Endothelial cell of umbilical vein (primary cell): ENCODE measurements around the gene SIAH3. TPM values are rescaled to one million over a fixed set of nuclear protein-coding genes. Genes with fewer than 3 reads are reported as not detected.

Experiments used
- BruUV-seq: library from RNA; stranded (reverse); fragments of 400-500 nt; replicated peaks from 2 replicates; lab custom pipeline; 2021; lab: Mats Ljungman, UMichigan
- CTCF ChIA-PET: fragments of 300-600, 350-600 bp; sonication (Branson Sonifier 250); formaldehyde crosslinking; loops from one replicate; lab custom pipeline; 2021; ENCODE audit warnings: antibody characterized with exemption, inconsistent platforms; lab: Charles Lee
- POLR2A ChIA-PET: fragments of 300-600, 350-600 bp; sonication (Branson Sonifier 250); formaldehyde crosslinking; loops from one replicate; lab custom pipeline; 2021; ENCODE audit warnings: antibody characterized with exemption, inconsistent platforms; lab: Charles Lee
- DNase-seq: peaks from one replicate; pipeline ENCODE4 v3.0.0-alpha.2; 2011; ENCODE audit warnings: low read depth, low spot score
- FAIRE-seq: peaks from 2 replicates; lab custom pipeline; 2011; peaks lifted over from hg19 to GRCh38; lab: Jason Lieb, UNC
- H2AFZ ChIP-seq: 2 replicates; pipeline ENCODE4 v1.6.0; 2012; ENCODE audit warnings: low read depth, low read length, control low read depth, inconsistent platforms
- H3K27ac ChIP-seq: 2 replicates; pipeline ENCODE4 v1.5.1; 2011; ENCODE audit warnings: low read depth, mild to moderate bottlenecking, control low read depth, low read length, moderate library complexity; ENCODE audit not compliant: insufficient read depth
- H3K27me3 ChIP-seq, 2 experiments: 2 replicates each; pipeline versions ENCODE4 v1.6.0 to v1.6.1; 2011; ENCODE audit warnings: low read length in 2 of 2, mixed read lengths in 1 of 2; ENCODE audit not compliant: control insufficient read depth in 2 of 2, insufficient read depth in 2 of 2
- H3K36me3 ChIP-seq, 2 experiments: 2 replicates in 1 of 2; 3 replicates in 1 of 2; pipeline ENCODE4 v1.5.1; 2011; ENCODE audit warnings: low read length in 2 of 2, mild to moderate bottlenecking in 1 of 2, moderate library complexity in 1 of 2; ENCODE audit not compliant: control insufficient read depth in 2 of 2, insufficient read depth in 2 of 2; ENCODE audit errors: extremely low read depth in 1 of 2
- H3K4me1 ChIP-seq: 3 replicates; pipeline ENCODE4 v1.5.1; 2011; ENCODE audit warnings: mild to moderate bottlenecking, low read length; ENCODE audit not compliant: control insufficient read depth, insufficient read depth; ENCODE audit errors: extremely low read depth
- H3K4me2 ChIP-seq: 2 replicates; pipeline ENCODE4 v1.6.1; 2011; ENCODE audit warnings: low read length, control low read depth, mixed read lengths; ENCODE audit not compliant: insufficient read depth
- H3K4me3 ChIP-seq, 3 experiments: fragments of 200-600 bp in 1 of 3; sonication (generic), shearing (Covaris generic) in 1 of 3; replicated peaks in 1 of 3; 2 replicates each; pipeline ENCODE4 v1.5.1; 2011 to 2016; ENCODE audit warnings: control low read depth in 3 of 3, low read length in 3 of 3, mild to moderate bottlenecking in 2 of 3, inconsistent platforms in 1 of 3, low read depth in 1 of 3, moderate library complexity in 1 of 3; ENCODE audit not compliant: insufficient read depth in 1 of 3
- H3K79me2 ChIP-seq: 2 replicates; pipeline ENCODE4 v1.6.0; 2012; ENCODE audit warnings: low read length, inconsistent platforms; ENCODE audit not compliant: control insufficient read depth, insufficient read depth
- H3K9ac ChIP-seq: replicated peaks from 2 replicates; pipeline ENCODE3; 2011; ENCODE audit warnings: low read length, control low read depth; ENCODE audit not compliant: insufficient read depth; ENCODE audit errors: extremely low read depth
- H3K9me1 ChIP-seq: replicated peaks from 3 replicates; pipeline ENCODE4 v1.6.0; 2011; ENCODE audit warnings: mild to moderate bottlenecking, low read length; ENCODE audit not compliant: control insufficient read depth, insufficient read depth; ENCODE audit errors: extremely low read depth
- H3K9me3 ChIP-seq: replicated peaks from 2 replicates; pipeline ENCODE4 v1.5.1; 2012; ENCODE audit warnings: low read length, inconsistent platforms; ENCODE audit not compliant: control insufficient read depth, insufficient read depth
- H4K20me1 ChIP-seq: replicated peaks from 2 replicates; pipeline ENCODE3; 2011; ENCODE audit warnings: mild to moderate bottlenecking, low read length; ENCODE audit not compliant: control insufficient read depth, insufficient read depth; ENCODE audit errors: extremely low read depth
- CTCF ChIP-seq, 2 donors: IDR thresholded peaks; 1 replicate in 1 of 2; 2 replicates in 1 of 2; pipeline ENCODE4 v1.5.1; 2011; ENCODE audit warnings: low read length in 2 of 2, mild to moderate bottlenecking in 2 of 2, moderate library complexity in 2 of 2, control low read depth in 1 of 2, inconsistent platforms in 1 of 2, low read depth in 1 of 2; ENCODE audit not compliant: insufficient read depth in 1 of 2; ENCODE audit errors: extremely low read depth in 1 of 2
- EZH2 ChIP-seq: IDR thresholded peaks from 2 replicates; pipeline ENCODE4 v1.6.1; 2012; ENCODE audit warnings: borderline replicate concordance, low read depth, mild to moderate bottlenecking, moderate library complexity, low read length, inconsistent platforms; ENCODE audit not compliant: severe bottlenecking
- FOS ChIP-seq: IDR thresholded peaks from 2 replicates; pipeline ENCODE4 v1.6.1; 2011; ENCODE audit warnings: mild to moderate bottlenecking, low read length, moderate library complexity, borderline replicate concordance; ENCODE audit not compliant: insufficient read depth
- GATA2 ChIP-seq: IDR thresholded peaks from 2 replicates; pipeline ENCODE4 v1.7.0; 2011; ENCODE audit warnings: low read depth, mild to moderate bottlenecking, moderate library complexity, mixed read lengths, low read length; ENCODE audit not compliant: insufficient read length, insufficient read depth
- JUN ChIP-seq: IDR thresholded peaks from 2 replicates; pipeline ENCODE4 v1.6.1; 2011; ENCODE audit warnings: borderline replicate concordance, low read depth; ENCODE audit not compliant: insufficient read length, insufficient read depth
- MAX ChIP-seq: IDR thresholded peaks from 2 replicates; pipeline ENCODE4 v1.6.1; 2011; ENCODE audit not compliant: insufficient read depth, insufficient read length
- MYC ChIP-seq: IDR thresholded peaks from one replicate; pipeline ENCODE4 v1.6.1; 2011; ENCODE audit warnings: mild to moderate bottlenecking, low read depth, low read length
- POLR2A ChIP-seq: IDR thresholded peaks from 2 replicates; pipeline ENCODE4 v1.6.1; 2012; ENCODE audit warnings: low read depth, mild to moderate bottlenecking, control low read depth, low read length
- POLR2AphosphoS5 ChIP-seq: IDR thresholded peaks from 2 replicates; pipeline ENCODE4 v1.6.1; 2012; ENCODE audit warnings: low read depth, mild to moderate bottlenecking, control low read depth, low read length, moderate library complexity; ENCODE audit not compliant: insufficient read depth
- dilution Hi-C: fragments of 300-500 bp; cut with MboI; formaldehyde crosslinking; loops from one replicate; pipeline ENCODE4 v1.15.0; 2019; ENCODE audit warnings: low sequenced_read_pairs; ENCODE audit not compliant: extremely low pct_ligation_motif_present
- intact Hi-C: fragments of 100-400 bp; cut with micrococcal nuclease; formaldehyde crosslinking; loops from one replicate; pipeline ENCODE4 v1.10.0; 2022
- polyA plus RNA-seq, 4 experiments: library from polyadenylated mRNA; depleted of rRNA in 3 of 4; stranded (reverse) in 3 of 4; unstranded in 1 of 4; fragments of >200 nt; gene quantifications; 2 replicates each; pipeline versions ENCODE4 v1.2.1 to v1.2.3, GENCODE V29; 2011 to 2012; ENCODE audit warnings: missing spikeins in 1 of 4
- total RNA-seq: library from RNA; stranded (reverse); gene quantifications from 2 replicates; pipeline ENCODE4 v1.2.3, GENCODE V29; 2021

Gene SIAH3
- total and polyA plus RNA-seq, 2 donors (not counting 3 experiments of a cell fraction or from before 2014, with no cell fraction given) = 0.03 TPM; not detected in 1

GRCh38 chr13:45768656-45769479 is 82.7 kb downstream of the SIAH3 start:
- no peak overlapping the region for H2AFZ ChIP-seq
- FAIRE-seq (no peak), DNase-seq (no peak)
- dilution Hi-C loops = no loop called here
- no TSS peak for BruUV-seq
- no peak for TF ChIP-seq MAX
- TF ChIP-seq EZH2 = no peak
- TF ChIP-seq FOS = no peak
- TF ChIP-seq MYC = no peak
- TF ChIP-seq GATA2 = no peak
- TF ChIP-seq CTCF (IDR thresholded peaks at IDR 0.05; ENCODE audit: extremely low read depth in 1 of 2, insufficient read depth in 1 of 2, low read depth in 1 of 2, low read length in 2 of 2) = no peak
- TF ChIP-seq JUN = no peak
- no peak for TF ChIP-seq POLR2A
- no peak for TF ChIP-seq POLR2AphosphoS5
- no peak overlapping the region for H3K4me3 ChIP-seq
- H3K9ac ChIP-seq = no peak overlapping the region
- no peak overlapping the region for H3K4me2 ChIP-seq
- H3K36me3 ChIP-seq = no peaks in the 10 kb centered on the region
- H3K27ac ChIP-seq = no peak overlapping the region
- H3K9me1 ChIP-seq = no peaks in the 10 kb centered on the region
- CTCF ChIA-PET = no interaction called here
- intact Hi-C loops = no loop called here
- no peaks in the 10 kb centered on the region for H3K4me1 ChIP-seq
- no peaks in the 10 kb centered on the region for H4K20me1 ChIP-seq
- no peaks in the 10 kb centered on the region for H3K9me3 ChIP-seq
- POLR2A ChIA-PET = interaction anchor here (0.6 kb wide), 1 partner anchor 135 kb away, joined by 5 read pairs; no protein-coding TSS in a partner anchor
- no peaks in the 10 kb centered on the region for H3K79me2 ChIP-seq
- peaks cover 0 to 3% of the 10 kb centered on the region in 2 experiments for H3K27me3 ChIP-seq
